Measurements from ENCODE around the gene PYGB.

Gene PYGB

GRCh38 chr20:25220810-25221591, 26.9 kb upstream of the PYGB start:
- Mint-ChIP-seq H3K36me3 (peaks cover 49 to 55% of the 10 kb centered on the region in 2 donors), H3K4me1 (peaks cover 0 to 2% of the 10 kb centered on the region in 2 donors), H3K4me3 (no peak overlapping the region), H3K27me3 (no peaks in the 10 kb centered on the region), H3K27ac (no peak overlapping the region), H3K9me3 (no peaks in the 10 kb centered on the region)
- ATAC-seq (replicated peaks) (no peak), DNase-seq (no peak)

DNA sequence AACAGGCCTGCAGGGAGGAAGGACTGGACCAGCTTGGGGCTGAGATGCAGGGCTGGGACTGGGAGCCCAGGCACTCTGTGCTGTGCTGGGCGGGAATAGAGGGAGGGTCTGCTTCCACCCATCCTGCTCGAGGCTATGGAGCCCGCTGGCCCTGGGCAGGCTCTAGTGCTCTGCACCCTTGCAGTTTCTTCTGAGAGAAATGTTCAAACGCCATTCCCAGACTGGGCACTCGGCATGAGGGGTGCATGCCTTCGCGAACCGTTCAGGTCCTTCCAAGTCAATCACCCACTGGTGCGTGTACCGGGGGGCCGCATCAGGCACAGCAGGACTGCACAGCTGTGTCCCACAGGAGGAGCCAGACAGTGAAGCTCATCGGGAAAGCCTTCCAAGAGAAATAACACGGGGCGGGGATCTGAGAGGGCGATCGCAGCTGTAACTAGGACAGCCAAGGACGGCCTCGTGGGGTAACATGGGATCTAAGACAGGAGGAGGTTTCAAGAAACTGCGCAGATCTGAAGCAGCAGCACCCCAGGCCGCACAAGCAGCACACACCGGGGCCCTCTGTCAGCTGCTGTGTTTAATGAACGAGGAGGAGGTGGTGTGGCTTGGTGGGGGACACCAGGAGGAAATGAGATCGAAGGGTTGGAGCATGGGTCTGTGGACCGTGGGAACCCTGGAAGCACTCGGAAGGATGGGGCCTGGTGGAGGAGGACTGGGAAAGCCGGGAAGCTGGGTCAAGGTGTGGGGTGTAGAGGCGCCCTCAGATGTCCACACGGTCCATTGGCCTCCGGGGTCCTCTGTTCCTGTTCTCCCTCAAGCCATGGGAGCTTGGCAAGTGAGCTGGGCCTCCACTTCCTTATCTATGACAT, 26.1 kb upstream of the PYGB start:
- peaks cover 0 to 2% of the 10 kb centered on the region in 2 donors for H3K4me1 Mint-ChIP-seq
- H3K9me3 Mint-ChIP-seq: no peaks in the 10 kb centered on the region
- no peaks in the 10 kb centered on the region for H3K27me3 Mint-ChIP-seq
- DNase-seq (no peak), ATAC-seq (replicated peaks) (no peak)
- H3K27ac Mint-ChIP-seq: no peak overlapping the region
- peaks cover 48 to 51% of the 10 kb centered on the region in 2 donors for H3K36me3 Mint-ChIP-seq
- H3K4me3 Mint-ChIP-seq: no peak overlapping the region

- H3K4me3 Mint-ChIP-seq: no peak overlapping the region
These were observed 25.3 kb upstream of the PYGB start for GRCh38 chr20:25222461-25223178.

GRCh38 chr20:25223179-25223661, 24.7 kb upstream of the PYGB start:
- peak overlapping the region; percentile 43 for H3K27ac Mint-ChIP-seq
- DNase-seq (no peak), ATAC-seq (replicated peaks) (peak; percentile 43 to 70)
- peaks cover 41 to 45% of the 10 kb centered on the region in 2 donors for H3K36me3 Mint-ChIP-seq
- peaks cover 0 to 2% of the 10 kb centered on the region in 2 donors for H3K4me1 Mint-ChIP-seq
- no peak overlapping the region for H3K4me3 Mint-ChIP-seq
- H3K9me3 Mint-ChIP-seq: no peaks in the 10 kb centered on the region
- no peaks in the 10 kb centered on the region for H3K27me3 Mint-ChIP-seq

More at GRCh38 chr20:25222461-25223178, 25.3 kb upstream of the PYGB start:
- H3K36me3 Mint-ChIP-seq: peaks cover 47 to 51% of the 10 kb centered on the region in 2 donors
- H3K27ac Mint-ChIP-seq: no peak overlapping the region
- H3K27me3 Mint-ChIP-seq: no peaks in the 10 kb centered on the region
- H3K4me1 Mint-ChIP-seq: peaks cover 0 to 2% of the 10 kb centered on the region in 2 donors
- DNase-seq: no peak
- H3K9me3 Mint-ChIP-seq: no peaks in the 10 kb centered on the region
- peak in 1 of 2 donors; percentile 6 for ATAC-seq (replicated peaks)

- no peak for DNase-seq
- Mint-ChIP-seq H3K9me3 (no peaks in the 10 kb centered on the region), H3K27ac (no peak overlapping the region), H3K36me3 (peaks cover 34 to 40% of the 10 kb centered on the region in 2 donors), H3K27me3 (no peaks in the 10 kb centered on the region), H3K4me1 (peaks cover 0 to 2% of the 10 kb centered on the region in 2 donors), H3K4me3 (no peak overlapping the region)
- ATAC-seq (replicated peaks): no peak
These were observed 23.8 kb upstream of the PYGB start for GRCh38 chr20:25223765-25224720.

DNA sequence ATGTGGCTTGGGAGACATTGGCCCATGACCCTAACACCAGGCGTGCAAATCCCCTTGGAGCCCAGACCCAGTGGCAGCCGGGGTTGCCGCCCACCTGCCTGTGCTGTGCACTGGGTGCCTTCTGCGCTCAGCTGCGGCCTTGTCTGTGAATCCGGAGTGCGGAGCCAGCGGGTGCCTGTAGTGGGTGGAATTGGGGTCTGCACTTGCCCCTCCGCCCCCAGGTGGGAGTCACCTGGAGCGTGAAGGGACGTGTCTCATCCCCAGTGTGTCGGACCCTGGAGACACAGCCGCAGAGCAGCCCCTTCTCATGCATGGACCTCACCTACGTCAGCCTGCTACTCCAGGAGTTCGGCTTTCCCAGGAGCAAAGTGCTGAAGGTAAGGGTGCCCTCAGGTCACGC, 22.9 kb upstream of the PYGB start:
- Mint-ChIP-seq H3K4me3 (no peak overlapping the region), H3K36me3 (peaks cover 30 to 41% of the 10 kb centered on the region in 2 donors)

GRCh38 chr20:25225642-25226432, 22.0 kb upstream of the PYGB start:
- Mint-ChIP-seq H3K27ac (no peak overlapping the region), H3K27me3 (no peaks in the 10 kb centered on the region), H3K36me3 (peaks cover 29 to 40% of the 10 kb centered on the region in 2 donors), H3K9me3 (no peaks in the 10 kb centered on the region), H3K4me3 (no peak overlapping the region), H3K4me1 (peaks cover 9 to 14% of the 10 kb centered on the region in 2 donors)
- ATAC-seq (replicated peaks) (no peak), DNase-seq (no peak)

More for the DNA sequence above, 22.9 kb upstream of the PYGB start:
- DNase-seq: no peak
- H3K4me1 Mint-ChIP-seq: peaks cover 6 to 7% of the 10 kb centered on the region in 2 donors
- H3K27me3 Mint-ChIP-seq: no peaks in the 10 kb centered on the region
- H3K9me3 Mint-ChIP-seq: no peaks in the 10 kb centered on the region
- ATAC-seq (replicated peaks): no peak
- H3K27ac Mint-ChIP-seq: no peak overlapping the region

DNA sequence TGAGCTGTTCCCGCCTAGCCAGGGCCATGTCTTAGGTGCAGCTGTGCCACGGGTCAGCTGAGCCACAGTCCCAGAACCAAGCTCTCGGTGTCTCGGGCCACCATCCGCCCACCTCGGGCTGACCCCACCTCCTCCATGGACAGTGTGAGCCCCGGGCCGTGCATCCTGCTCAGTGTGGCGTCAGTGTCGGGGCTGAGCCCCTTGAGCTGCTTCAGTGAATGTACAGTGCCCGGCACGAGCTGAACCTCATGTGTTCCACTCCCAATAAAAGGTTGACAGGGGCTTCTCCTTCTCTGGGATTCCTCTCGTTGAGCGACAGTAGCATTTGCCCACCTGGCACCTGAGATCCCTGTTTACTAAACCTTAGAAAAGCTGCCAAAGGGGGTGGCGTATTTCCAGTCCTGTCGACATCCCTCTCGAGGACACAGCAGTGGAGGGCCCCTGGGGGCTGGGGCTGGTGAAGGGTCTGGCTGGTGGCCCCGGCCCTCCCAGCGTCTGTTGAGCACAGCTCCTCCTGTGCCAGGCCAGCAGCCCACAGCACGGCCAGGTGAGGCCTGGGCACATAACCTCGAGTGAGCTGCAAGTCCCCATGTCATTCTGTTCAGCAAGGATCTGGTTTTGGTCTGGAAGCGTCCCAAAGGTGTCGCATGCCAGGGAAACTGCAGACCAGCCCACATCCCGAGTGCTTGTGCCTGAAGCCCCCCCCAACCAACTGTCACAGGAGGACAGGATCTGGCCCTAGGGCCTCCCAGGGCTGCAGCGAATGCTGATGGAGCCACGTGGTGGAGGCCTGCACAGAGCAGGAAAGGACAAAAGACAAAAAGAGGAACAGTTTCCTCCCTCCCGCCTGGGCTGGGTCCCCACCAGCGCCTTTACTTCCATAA, 21.2 kb upstream of the PYGB start:
- Mint-ChIP-seq H3K27ac (no peak overlapping the region), H3K9me3 (no peaks in the 10 kb centered on the region), H3K4me1 (peaks cover 9 to 14% of the 10 kb centered on the region in 2 donors), H3K27me3 (no peaks in the 10 kb centered on the region), H3K36me3 (peaks cover 24 to 32% of the 10 kb centered on the region in 2 donors), H3K4me3 (no peak overlapping the region)
- DNase-seq (no peak), ATAC-seq (replicated peaks) (no peak)

DNA sequence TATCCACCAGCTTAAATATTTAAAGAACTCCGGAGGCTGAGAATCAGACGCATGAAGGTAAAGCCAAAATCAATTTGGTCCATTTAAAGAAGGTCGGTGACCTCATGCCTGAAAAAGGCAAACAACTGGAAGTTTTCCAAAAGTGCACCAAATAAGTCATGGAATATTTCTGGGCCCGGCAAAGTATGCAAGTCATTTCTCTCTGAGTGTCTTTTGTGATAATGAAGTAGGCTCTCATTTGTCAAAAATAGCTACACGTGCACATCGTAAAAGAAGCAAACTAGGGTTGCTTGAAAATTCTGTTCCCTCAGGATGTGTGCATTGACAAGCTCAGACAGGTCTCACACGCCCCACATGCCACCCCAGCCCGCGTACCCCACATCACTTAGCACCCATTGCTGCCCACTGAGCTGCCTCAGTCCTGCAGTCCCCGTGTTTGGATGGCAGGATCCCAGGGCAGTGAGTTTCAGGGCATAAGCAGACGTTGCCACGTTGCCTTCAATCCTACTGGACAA, 20.5 kb upstream of the PYGB start:
- H3K27ac Mint-ChIP-seq: peak overlapping the region; percentile 56
- DNase-seq (no peak), ATAC-seq (replicated peaks) (no peak)
- H3K4me3 Mint-ChIP-seq: no peak overlapping the region
- no peaks in the 10 kb centered on the region for H3K9me3 Mint-ChIP-seq
- H3K27me3 Mint-ChIP-seq: no peaks in the 10 kb centered on the region
- H3K4me1 Mint-ChIP-seq: peaks cover 9 to 14% of the 10 kb centered on the region in 2 donors
- H3K36me3 Mint-ChIP-seq: peaks cover 21 to 27% of the 10 kb centered on the region in 2 donors

- Mint-ChIP-seq H3K4me1 (peaks cover 7 to 14% of the 10 kb centered on the region in 2 donors), H3K36me3 (peaks cover 18 to 23% of the 10 kb centered on the region in 2 donors), H3K27ac (no peak overlapping the region), H3K27me3 (peaks cover 2 to 10% of the 10 kb centered on the region in 2 donors), H3K4me3 (no peak overlapping the region), H3K9me3 (no peaks in the 10 kb centered on the region)
- DNase-seq (no peak), ATAC-seq (replicated peaks) (no peak)
These were observed 18.3 kb upstream of the PYGB start for GRCh38 chr20:25229486-25230165.

- Mint-ChIP-seq H3K36me3 (peaks cover 18 to 23% of the 10 kb centered on the region in 2 donors), H3K27me3 (peaks cover 7 to 14% of the 10 kb centered on the region in 2 donors), H3K9me3 (no peaks in the 10 kb centered on the region), H3K27ac (peak overlapping the region; percentile 51), H3K4me3 (no peak overlapping the region), H3K4me1 (peaks cover 7 to 14% of the 10 kb centered on the region in 2 donors)
- DNase-seq (no peak), ATAC-seq (replicated peaks) (peak; percentile 59 to 82)
These were observed 17.6 kb upstream of the PYGB start for GRCh38 chr20:25230166-25230831.
